Epithelial cell of esophagus (primary cell): ENCODE measurements around the gene ADAM8.

Source experiments
- DNase-seq: peaks from one replicate; pipeline ENCODE4 v3.0.0; 2010; ENCODE audit warnings: low read depth
- H3K4me3 ChIP-seq: 2 replicates; pipeline ENCODE4 v1.5.1; 2011; ENCODE audit warnings: mild to moderate bottlenecking, low read length, control low read depth
- TF ChIP-seq, protein P1 (sequence below): IDR thresholded peaks from 2 replicates; pipeline ENCODE4 v1.5.1; 2011; ENCODE audit warnings: low read depth, mild to moderate bottlenecking, low read length, control low read depth, inconsistent platforms; ENCODE audit not compliant: insufficient read depth; ENCODE audit errors: missing control alignments

ADAM8 gene

DNA sequence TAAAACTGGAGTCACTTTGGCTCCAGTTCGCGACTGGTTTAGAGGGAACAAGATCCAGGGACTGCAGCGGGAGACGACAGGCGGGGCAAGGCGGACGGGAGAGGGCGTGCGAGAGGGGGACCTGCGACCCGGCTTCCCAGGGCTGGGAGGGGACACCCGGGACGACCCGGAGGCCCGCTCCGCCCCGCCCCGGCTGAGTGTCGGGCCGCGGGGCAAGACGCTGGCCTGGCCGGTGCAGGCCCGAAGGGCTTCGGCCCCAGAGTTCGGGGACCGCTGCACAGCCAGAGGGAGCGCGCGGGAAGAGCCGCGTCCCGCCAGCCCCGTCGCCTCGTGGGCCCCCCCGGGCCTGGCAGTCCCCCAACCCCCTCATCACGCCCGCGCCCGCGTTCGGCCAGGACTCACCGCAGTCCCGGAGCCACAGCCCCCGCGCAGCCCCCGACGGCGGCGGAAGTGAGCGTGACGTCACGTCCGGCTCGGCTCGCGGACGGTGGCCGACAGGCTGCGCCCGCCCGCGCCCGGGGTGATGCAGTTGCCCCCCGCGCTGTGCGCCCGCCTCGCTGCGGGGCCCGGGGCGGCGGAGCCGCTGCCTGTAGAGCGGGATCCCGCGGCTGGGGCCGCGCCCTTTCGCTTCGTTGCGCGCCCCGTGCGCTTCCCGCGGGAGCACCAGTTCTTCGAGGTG lies 31.9 kb upstream of the ADAM8 start, which contains the start of the genes TUBGCP2 and ZNF511:
TUBGCP2 (minus strand) TSS at position 452 of the 679 bp plus-strand sequence. CDS start 5,931 bp downstream, outside the sequence.
ZNF511 (plus strand) TSS at position 494 of the 679 bp plus-strand sequence; CDS start at position 524, 30 bp downstream.
- DNase-seq, result peak; percentile 83
- TF ChIP-seq, protein P1, sequence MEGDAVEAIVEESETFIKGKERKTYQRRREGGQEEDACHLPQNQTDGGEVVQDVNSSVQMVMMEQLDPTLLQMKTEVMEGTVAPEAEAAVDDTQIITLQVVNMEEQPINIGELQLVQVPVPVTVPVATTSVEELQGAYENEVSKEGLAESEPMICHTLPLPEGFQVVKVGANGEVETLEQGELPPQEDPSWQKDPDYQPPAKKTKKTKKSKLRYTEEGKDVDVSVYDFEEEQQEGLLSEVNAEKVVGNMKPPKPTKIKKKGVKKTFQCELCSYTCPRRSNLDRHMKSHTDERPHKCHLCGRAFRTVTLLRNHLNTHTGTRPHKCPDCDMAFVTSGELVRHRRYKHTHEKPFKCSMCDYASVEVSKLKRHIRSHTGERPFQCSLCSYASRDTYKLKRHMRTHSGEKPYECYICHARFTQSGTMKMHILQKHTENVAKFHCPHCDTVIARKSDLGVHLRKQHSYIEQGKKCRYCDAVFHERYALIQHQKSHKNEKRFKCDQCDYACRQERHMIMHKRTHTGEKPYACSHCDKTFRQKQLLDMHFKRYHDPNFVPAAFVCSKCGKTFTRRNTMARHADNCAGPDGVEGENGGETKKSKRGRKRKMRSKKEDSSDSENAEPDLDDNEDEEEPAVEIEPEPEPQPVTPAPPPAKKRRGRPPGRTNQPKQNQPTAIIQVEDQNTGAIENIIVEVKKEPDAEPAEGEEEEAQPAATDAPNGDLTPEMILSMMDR, result peak; percentile 31

DNA sequence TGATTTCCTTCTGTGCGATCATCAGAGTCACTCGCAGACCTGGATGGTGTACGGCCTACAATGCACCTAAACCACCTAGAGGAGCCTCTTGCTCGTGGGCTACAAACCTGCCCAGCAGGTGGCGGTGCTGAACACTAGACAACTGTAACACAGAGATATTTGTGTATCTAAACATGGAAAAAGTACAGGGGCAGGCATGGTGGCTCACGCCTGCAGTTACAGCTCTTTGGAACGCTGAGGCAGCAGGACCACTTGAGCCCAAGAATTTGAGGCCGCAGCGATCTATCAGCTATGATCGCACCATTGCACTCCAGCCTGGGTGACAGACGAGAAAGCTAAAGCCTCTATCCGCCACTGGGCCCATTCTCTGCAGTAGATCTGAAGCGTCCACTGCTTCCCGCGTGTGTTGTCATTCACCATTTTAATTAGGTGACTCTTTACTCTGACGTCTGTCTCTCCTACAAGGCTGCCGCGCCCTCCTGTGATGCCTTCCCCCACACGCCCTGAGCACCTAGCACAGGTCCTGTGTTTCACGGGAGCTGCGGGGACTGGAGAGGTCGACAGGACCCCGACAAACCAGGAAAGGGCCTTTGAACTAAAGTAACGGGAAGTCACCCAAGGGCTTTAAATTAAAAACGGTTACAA lies 31.2 kb upstream of the ADAM8 start:
- peak overlapping the region; percentile 85 for H3K4me3 ChIP-seq
- DNase-seq, result peak; percentile 89
- TF ChIP-seq, protein P1, result peak; percentile 88

More for the DNA sequence above, 31.9 kb upstream of the ADAM8 start, which contains the start of the genes TUBGCP2 and ZNF511:
- H3K4me3 ChIP-seq, result peak within 1 kb of the TSS; percentile 85

DNA sequence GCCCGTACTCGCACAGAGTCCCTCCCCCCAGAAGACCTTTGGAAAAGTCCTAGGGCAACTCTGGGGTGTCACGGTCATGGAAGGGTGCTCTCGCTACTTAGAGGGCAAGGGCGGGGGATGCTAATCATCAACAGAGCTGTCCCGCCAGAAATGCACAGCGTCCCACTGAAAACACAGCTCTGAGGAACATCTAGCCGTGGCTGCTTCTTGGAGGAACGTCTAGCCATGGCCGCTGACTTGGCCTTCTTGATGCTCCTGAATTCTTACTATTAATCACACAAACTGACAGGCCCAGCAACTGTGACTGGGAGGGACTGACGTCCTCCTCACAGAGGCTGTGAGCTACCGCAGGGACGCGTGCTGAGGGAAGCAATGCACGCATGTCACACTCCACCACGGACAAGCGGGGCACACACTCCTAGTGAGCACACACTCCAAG lies 30.3 kb upstream of the ADAM8 start:
- H3K4me3 ChIP-seq, result no peak overlapping the region
- TF ChIP-seq, protein P1, result no peak
- DNase-seq, result no peak

DNA sequence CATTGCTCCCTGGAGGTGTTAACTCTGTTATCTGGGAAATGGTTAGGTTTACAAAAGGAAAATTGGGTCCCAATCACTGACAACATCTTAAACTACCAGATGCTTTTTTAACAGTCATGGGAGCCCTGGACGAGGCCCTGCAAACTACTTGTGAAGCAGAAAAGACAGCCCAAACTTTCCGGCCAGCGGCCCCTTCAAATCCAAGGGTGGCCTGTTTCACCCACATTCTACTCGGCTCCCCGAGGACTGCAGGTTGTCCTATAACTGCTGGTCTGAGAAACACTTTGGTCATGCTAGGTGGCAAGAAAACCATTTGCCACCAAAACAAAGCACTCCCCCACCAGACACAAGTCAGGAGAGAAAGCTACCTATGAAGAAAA lies 29.4 kb upstream of the ADAM8 start:
- DNase-seq, result no peak
- no peak overlapping the region for H3K4me3 ChIP-seq
- TF ChIP-seq, protein P1, result no peak

DNA sequence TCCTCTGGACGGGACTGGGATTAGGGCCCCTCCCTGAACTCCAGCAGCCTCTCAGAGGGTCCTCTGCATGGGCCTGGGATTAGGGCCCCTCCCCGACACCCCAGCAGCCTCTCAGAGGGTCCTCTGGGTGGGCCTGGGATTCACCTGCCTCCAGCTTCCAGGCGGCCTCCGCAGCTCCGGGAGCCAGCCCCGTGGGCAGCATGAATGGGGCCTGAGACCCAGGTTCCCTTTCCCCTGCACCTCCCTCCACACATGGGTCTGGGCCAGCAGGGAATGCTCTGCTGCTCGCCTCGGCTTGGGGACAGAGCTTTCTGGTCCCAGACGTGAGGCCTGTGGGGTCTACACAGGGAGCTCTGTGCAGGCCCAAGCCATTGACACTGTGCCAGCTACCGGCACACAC lies 26.5 kb upstream of the ADAM8 start:
- DNase-seq, result no peak
- TF ChIP-seq, protein P1, result no peak

DNA sequence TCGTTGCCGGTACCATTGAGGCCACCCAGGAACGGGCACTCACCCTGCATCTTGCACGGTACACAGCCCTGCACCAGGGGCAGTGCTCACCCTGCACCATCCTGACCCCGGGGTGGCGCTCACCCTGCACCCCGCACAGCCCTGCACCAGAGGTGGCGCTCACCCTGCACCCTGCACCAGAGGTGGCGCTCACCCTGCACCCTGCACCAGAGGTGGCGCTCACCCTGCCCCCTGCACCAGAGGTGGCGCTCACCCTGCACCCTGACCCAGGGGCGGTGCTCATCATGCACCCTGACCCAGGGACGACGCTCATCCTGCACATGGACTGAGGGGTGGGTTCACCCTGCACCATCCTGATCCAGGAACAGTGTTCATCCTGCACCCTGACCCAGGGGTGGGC lies 25.6 kb upstream of the ADAM8 start:
- DNase-seq, result no peak
- H3K4me3 ChIP-seq, result no peak overlapping the region
- TF ChIP-seq, protein P1, result no peak

More for the DNA sequence above, 26.5 kb upstream of the ADAM8 start:
- no peak overlapping the region for H3K4me3 ChIP-seq
